Ishikawa (cell line): ENCODE measurements around the gene PABPC3.

Experiments
- CEBPB ChIP-seq: IDR thresholded peaks from 2 replicates; pipeline ENCODE4 v1.6.1; 2012
- CREB1 ChIP-seq: IDR thresholded peaks from 2 replicates; pipeline ENCODE4 v1.6.1; 2012; ENCODE audit warnings: low read depth
- EGR1 ChIP-seq: IDR thresholded peaks from 2 replicates; pipeline ENCODE4 v1.6.1; 2012
- EP300 ChIP-seq: IDR thresholded peaks from 2 replicates; pipeline ENCODE4 v1.6.1; 2012; ENCODE audit warnings: borderline replicate concordance
- FOXM1 ChIP-seq: IDR thresholded peaks from 2 replicates; pipeline ENCODE4 v1.6.1; 2012; ENCODE audit warnings: low read depth, borderline replicate concordance
- NFIC ChIP-seq: IDR thresholded peaks from 2 replicates; pipeline ENCODE4 v1.6.1; 2012
- RAD21 ChIP-seq: IDR thresholded peaks from 2 replicates; pipeline ENCODE4 v1.6.1; 2012; ENCODE audit warnings: low read depth
- REST ChIP-seq: IDR thresholded peaks from 2 replicates; pipeline ENCODE4 v1.6.1; 2012; ENCODE audit warnings: low read depth, mild to moderate bottlenecking
- TAF1 ChIP-seq: IDR thresholded peaks from 2 replicates; pipeline ENCODE4 v1.6.1; 2012; ENCODE audit warnings: low read depth, mild to moderate bottlenecking
- TCF12 ChIP-seq: IDR thresholded peaks from 2 replicates; pipeline ENCODE4 v1.6.1; 2012; ENCODE audit warnings: low read depth
- TEAD4 ChIP-seq: IDR thresholded peaks from 2 replicates; pipeline ENCODE4 v1.6.1; 2012
- USF1 ChIP-seq: IDR thresholded peaks from 2 replicates; pipeline ENCODE4 v1.6.1; 2012
- YY1 ChIP-seq: IDR thresholded peaks from 2 replicates; pipeline ENCODE4 v1.6.1; 2012; ENCODE audit warnings: low read depth
- ZBTB7A ChIP-seq: IDR thresholded peaks from 2 replicates; pipeline ENCODE4 v1.6.1; 2012; ENCODE audit warnings: low read depth
- TF ChIP-seq, protein P1 (sequence below): IDR thresholded peaks from 2 replicates; pipeline ENCODE4 v1.6.1; 2012

PABPC3 gene

GRCh38 chr13:25095851-25096453 lies at the start of gene PABPC3:
Gene PABPC3, plus strand, starts transcription at chr13:25096136. Its CDS starts 63 bp downstream, at chr13:25096199.
- TF ChIP-seq CREB1, result no peak
- no peak for TF ChIP-seq RAD21
- no peak for TF ChIP-seq FOXM1
- no peak for TF ChIP-seq EP300
- no peak for TF ChIP-seq ZBTB7A

- no peak for TF ChIP-seq TEAD4
- TF ChIP-seq CREB1, result no peak
- TF ChIP-seq CEBPB, result no peak
- TF ChIP-seq TAF1, result no peak
- TF ChIP-seq EGR1, result no peak
Measured at GRCh38 chr13:25046274-25046984, 49.5 kb upstream of the PABPC3 start.

DNA sequence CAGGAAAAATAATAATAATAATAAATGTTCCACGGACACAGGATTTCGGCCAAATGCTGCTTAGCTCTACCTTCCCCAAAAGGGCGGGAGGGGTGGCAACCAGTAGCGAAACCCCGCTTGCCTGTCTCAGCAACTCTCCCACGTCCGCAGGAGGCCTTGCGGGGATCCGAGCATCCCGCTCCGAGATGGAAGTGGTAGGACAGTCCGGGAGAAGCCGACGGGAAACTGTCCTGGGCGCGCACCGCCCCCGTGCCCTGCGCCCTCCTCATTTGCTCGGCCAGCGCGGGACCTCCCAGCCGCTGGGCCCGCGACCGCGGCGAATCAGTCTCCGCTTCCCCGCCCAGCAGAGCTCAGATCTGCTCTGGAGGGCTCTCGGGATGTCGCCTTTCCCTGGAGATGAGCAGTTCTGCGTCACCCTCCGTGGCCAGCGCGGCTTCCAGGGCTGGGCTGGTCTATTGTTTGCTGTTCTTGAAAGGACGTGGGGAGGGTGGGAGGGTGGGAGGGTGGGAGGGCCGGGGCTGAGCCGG lies 48.9 kb upstream of the PABPC3 start:
- TF ChIP-seq YY1 (no peak), TAF1 (no peak), RAD21 (no peak), EGR1 (no peak), TEAD4 (no peak), EP300 (no peak), USF1 (no peak), CREB1 (no peak), TCF12 (no peak), FOXM1 (no peak), NFIC (no peak)
- TF ChIP-seq, protein P1, sequence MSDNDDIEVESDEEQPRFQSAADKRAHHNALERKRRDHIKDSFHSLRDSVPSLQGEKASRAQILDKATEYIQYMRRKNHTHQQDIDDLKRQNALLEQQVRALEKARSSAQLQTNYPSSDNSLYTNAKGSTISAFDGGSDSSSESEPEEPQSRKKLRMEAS, result no peak

GRCh38 chr13:25051065-25051464 lies 44.9 kb upstream of the PABPC3 start:
- TF ChIP-seq EP300 (no peak), YY1 (no peak), FOXM1 (no peak), NFIC (no peak), REST (no peak), EGR1 (no peak), RAD21 (no peak), TEAD4 (no peak), ZBTB7A (no peak)

DNA sequence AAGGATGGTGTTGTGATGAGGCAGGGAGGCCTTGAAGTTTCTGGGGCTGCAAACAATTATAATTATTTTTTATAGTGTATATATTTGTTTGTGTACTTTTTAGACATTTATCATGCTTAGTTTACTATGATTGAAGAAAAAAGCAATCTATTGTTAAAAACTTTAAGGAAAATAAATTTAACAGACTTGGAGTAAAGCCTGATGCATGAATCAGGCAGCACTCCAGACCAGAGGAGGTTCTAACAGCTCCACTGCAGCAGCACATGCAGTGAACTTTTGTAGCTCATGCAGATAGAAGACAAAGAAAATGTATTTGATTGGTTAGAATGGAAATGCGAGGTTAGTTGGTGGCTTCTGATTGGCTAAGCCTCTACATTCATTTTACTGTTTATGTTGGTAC lies 36.8 kb upstream of the PABPC3 start:
- TF ChIP-seq REST (no peak), EGR1 (no peak)

DNA sequence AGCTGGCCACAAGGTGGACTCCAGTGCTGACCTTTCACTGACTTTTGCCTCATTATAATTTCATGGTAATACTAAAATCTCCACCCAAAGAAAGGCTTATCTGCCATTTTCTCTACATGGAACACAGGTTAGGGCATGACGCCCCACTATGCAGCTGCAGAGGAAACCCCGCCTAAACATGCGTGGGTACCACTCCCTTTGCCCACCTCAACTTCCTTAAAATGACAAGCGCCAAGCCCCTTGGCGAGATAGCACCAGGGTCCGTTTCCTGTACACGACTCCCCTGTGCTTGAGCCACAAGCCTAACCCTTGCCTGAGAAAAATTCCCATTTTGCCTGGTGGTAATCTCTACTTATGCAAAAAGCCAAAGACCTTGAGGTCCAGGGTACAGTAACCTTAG lies 36.0 kb upstream of the PABPC3 start:
- TF ChIP-seq CEBPB (no peak), YY1 (no peak), CREB1 (no peak), ZBTB7A (no peak), TAF1 (no peak), REST (no peak), FOXM1 (no peak)
